AG08395 (cell line): ENCODE data around the gene CDYL2.
"Not testable (repeated sequence)": the region's sequence is repeated elsewhere in the genome, so short reads cannot be mapped to it uniquely, and the experiment has no call there.

Experiments
- DNase-seq: peaks from one replicate; pipeline ENCODE4 v3.0.0; 2012; ENCODE audit warnings: mixed read lengths, low spot score

The CDYL2 gene

GRCh38 chr16:80807906-80808305 is 3.5 kb upstream of the CDYL2 start:
- DNase-seq, result no peak

GRCh38 chr16:80806927-80807340 is 2.5 kb upstream of the CDYL2 start:
- DNase-seq, result peak; percentile 22

- DNase-seq, result no peak
These were observed 1.9 kb upstream of the CDYL2 start for GRCh38 chr16:80806289-80806688.

- DNase-seq, result peak; percentile 52
These were observed 307 bp downstream of the CDYL2 start for GRCh38 chr16:80804056-80804525.

GRCh38 chr16:80803339-80804055 is 901 bp downstream of the CDYL2 start:
- DNase-seq, result peak; percentile 45

- DNase-seq, result no peak
These were observed 1.5 kb downstream of the CDYL2 start for GRCh38 chr16:80802902-80803301.

- no peak for DNase-seq
These were observed 2.3 kb downstream of the CDYL2 start for GRCh38 chr16:80802138-80802537.

GRCh38 chr16:80794071-80794470 is 10.3 kb downstream of the CDYL2 start:
- no peak for DNase-seq

- no peak for DNase-seq
These were observed 12.4 kb downstream of the CDYL2 start for GRCh38 chr16:80792031-80792430.

- no peak for DNase-seq
These were observed 13.0 kb downstream of the CDYL2 start for GRCh38 chr16:80791411-80791810.

GRCh38 chr16:80790751-80791150 is 13.6 kb downstream of the CDYL2 start:
- DNase-seq, result no peak

GRCh38 chr16:80788027-80788426 is 16.4 kb downstream of the CDYL2 start:
- DNase-seq, result peak; percentile 34

GRCh38 chr16:80786561-80786960 is 17.8 kb downstream of the CDYL2 start:
- DNase-seq, result not testable (repeated sequence)

- no peak for DNase-seq
These were observed 19.4 kb downstream of the CDYL2 start for GRCh38 chr16:80784951-80785350.

- no peak for DNase-seq
These were observed 25.7 kb downstream of the CDYL2 start for GRCh38 chr16:80778703-80779102.

- DNase-seq, result no peak
These were observed 27.5 kb downstream of the CDYL2 start for GRCh38 chr16:80776856-80777255.

- no peak for DNase-seq
These were observed 28.9 kb downstream of the CDYL2 start for GRCh38 chr16:80775450-80775849.

- DNase-seq, result no peak
These were observed 37.6 kb downstream of the CDYL2 start for GRCh38 chr16:80766798-80767197.

GRCh38 chr16:80759419-80760162 is 44.8 kb downstream of the CDYL2 start:
- no peak for DNase-seq

- DNase-seq, result no peak
These were observed 49.9 kb downstream of the CDYL2 start for GRCh38 chr16:80754476-80754875.

- no peak for DNase-seq
These were observed 51.9 kb downstream of the CDYL2 start for GRCh38 chr16:80752541-80752940.

GRCh38 chr16:80751167-80751566 is 53.2 kb downstream of the CDYL2 start:
- DNase-seq, result peak; percentile 50

- no peak for DNase-seq
These were observed 58.2 kb downstream of the CDYL2 start for GRCh38 chr16:80746231-80746630.
